GM19455 (cell line): ENCODE data around the gene KHDRBS2.

Experiments
- ATAC-seq: cut with Tn5 transposase; IDR thresholded peaks from one replicate; pipeline ENCODE4 v1.9.1; 2021; ENCODE audit not compliant: unreplicated experiment

The KHDRBS2 gene

GRCh38 chr6:62039605-62040004 lies 246.4 kb downstream of the KHDRBS2 start:
- no peak for ATAC-seq

GRCh38 chr6:62037445-62037844 lies 248.6 kb downstream of the KHDRBS2 start:
- ATAC-seq: no peak

GRCh38 chr6:62035952-62036351 lies 250.1 kb downstream of the KHDRBS2 start:
- ATAC-seq: no peak

DNA sequence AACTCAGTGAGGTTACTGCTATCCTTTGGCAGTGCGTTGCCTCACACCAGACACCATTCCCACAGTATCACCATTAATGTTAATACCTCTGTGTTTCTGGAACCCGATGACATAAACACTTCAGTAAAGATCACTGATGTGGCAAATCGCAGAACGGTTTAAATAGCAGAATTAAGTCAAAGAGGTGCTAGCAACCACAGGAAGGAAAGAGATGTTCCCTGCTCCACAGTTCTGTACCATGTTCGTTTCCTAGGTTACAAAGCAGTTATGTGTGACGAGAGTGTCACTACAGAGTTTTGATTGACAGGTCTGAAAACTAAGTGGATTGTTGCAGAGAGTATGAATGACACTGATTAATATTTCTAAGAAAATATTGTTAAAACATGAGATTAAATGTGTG lies 272.3 kb downstream of the KHDRBS2 start:
- no peak for ATAC-seq

- ATAC-seq: no peak
Measured at GRCh38 chr6:62009445-62009844, 276.6 kb downstream of the KHDRBS2 start.

DNA sequence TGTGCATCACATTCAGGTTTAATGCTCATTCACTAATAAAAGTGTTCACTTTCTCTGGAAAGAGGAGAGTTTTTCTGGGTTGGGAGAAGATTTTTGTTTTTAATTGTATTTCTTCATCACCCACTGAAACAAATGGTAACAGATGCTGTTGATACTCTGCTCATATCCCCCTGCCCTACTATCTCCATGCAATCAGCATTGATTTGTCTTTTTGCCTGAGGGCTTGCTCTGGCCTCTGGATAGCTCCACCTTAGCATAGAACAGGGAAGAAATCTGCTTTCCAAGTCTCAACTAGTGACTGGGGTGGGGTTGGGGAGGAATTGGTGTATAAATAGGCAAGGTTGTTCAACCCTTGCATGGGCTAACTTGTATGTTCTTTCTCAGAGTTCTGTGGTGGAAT lies 296.4 kb downstream of the KHDRBS2 start:
- ATAC-seq: no peak

DNA sequence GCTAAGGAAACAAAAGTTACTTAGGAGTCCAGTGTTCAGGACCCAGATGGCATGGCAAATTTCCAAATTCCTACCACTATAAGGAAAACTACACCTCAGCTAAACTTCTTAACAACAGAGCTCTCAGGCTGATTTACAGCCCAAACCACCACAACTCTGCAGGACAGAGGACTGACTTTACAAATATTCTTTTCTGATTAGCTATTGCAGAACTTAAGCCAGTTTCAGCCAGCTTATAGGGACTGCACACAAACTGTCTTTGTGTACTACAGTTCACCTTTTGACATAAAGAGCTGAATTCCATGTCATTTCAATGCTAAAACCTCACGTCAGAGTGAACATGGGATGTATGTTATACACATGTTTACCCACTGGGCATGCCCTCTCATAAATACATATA lies 305.4 kb downstream of the KHDRBS2 start:
- no peak for ATAC-seq

- ATAC-seq: no peak
Measured at GRCh38 chr6:61977947-61978346, 308.1 kb downstream of the KHDRBS2 start.

DNA sequence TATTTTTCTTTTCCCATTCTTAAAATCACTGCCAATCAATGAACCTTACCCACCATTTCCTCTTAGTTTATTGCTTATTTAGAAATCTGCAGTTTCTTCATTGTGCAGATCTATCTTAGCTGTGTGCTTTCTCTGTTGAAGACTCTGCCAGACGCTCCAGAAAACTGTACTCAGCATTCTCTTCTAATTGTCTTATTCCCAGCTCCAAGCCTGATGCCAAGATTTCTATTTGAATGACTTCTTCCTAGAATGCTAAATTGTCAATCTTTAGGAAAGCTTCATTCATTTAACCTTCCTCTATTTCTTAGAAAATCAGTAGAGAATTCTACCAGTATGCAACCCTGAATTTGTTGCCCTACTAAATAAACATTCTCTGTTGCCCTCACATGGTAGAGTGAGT lies 308.9 kb downstream of the KHDRBS2 start:
- ATAC-seq: no peak

DNA sequence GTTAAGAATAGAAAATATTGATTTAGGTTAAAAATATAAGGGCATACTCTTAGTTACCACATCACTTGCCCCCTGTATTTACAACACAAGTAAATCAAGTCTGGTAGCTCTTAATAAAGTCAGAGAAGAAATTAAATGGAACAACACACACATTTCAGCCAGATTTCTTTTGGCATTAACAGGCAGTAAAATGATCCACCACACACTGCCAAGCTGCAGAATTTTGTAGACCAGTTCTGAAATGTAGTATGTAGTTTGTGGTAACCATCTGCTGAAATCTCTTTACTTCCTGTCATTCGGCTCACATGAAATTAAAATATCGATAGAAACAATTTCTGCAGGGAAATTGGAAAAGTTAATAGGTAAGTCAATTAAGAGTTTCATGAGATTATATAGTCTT lies 326.8 kb downstream of the KHDRBS2 start:
- no peak for ATAC-seq

GRCh38 chr6:61953851-61954250 lies 332.2 kb downstream of the KHDRBS2 start:
- ATAC-seq: no peak

DNA sequence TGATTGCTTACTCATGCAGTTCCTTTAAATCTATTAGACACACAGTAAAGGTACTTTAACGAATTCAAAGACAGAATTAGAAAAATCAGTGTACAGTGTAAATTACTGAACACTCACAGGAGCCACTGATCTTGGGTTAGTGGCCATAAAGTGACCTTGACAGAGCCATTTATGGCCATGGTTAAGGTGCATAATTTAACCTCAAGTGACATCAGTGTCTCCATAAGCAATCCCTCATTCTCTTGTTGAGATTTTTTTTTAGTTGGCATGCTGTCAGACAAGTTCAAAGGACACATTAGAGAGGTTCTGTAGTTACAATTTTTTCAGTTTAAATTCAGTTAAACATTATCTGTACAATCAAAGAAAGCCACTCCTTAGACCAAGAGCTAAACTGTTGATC lies 334.4 kb downstream of the KHDRBS2 start:
- no peak for ATAC-seq

GRCh38 chr6:61950811-61951210 lies 335.2 kb downstream of the KHDRBS2 start:
- ATAC-seq: no peak

GRCh38 chr6:61949971-61950370 lies 336.1 kb downstream of the KHDRBS2 start:
- ATAC-seq: no peak

DNA sequence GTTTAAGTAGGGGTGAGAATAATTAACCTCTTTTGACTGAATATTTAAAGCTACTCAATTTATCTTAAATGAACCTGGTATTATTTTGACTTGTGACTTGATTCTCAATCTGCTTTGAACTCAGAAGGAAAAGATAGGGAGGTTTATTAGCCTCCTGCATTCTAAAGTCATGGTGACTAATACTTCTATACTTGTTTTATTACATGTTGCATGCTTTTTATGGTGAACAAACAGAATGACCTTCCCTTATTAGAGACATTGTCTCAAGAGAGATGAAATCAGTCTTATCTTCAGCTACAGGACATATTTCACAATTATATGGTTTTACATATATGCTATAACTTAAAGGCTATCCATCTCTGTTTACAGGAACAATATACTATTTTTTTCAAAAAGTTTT lies 336.9 kb downstream of the KHDRBS2 start:
- ATAC-seq: no peak

GRCh38 chr6:61947311-61947947 lies 338.6 kb downstream of the KHDRBS2 start:
- ATAC-seq: no peak

- no peak for ATAC-seq
Measured at GRCh38 chr6:61940919-61941318, 345.1 kb downstream of the KHDRBS2 start.

GRCh38 chr6:61935242-61935846 lies 350.7 kb downstream of the KHDRBS2 start:
- no peak for ATAC-seq

GRCh38 chr6:61909486-61909885 lies 376.5 kb downstream of the KHDRBS2 start:
- ATAC-seq: no peak

GRCh38 chr6:61901748-61902147 lies 384.3 kb downstream of the KHDRBS2 start:
- ATAC-seq: no peak

DNA sequence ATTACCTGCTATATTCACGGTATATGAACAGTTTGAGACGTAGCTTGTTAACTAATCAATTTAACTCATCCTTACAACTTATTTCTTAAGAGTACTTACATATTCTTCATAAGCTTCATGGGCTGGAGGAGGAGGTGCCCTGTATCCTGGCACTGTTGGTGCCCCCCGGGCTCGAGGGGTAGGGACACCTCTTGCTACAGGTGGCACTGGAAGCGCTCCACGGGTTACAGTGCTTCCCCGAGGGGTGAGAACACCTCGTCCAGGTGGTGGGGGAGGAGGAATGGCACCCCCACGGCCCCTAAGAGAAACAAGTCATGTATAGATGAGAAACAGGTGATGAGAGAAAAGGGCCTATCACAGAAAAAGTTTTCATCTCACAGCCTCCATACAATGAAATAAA lies 391.5 kb downstream of the KHDRBS2 start:
- ATAC-seq: no peak

GRCh38 chr6:61887423-61887822 lies 398.6 kb downstream of the KHDRBS2 start:
- no peak for ATAC-seq

- ATAC-seq: no peak
Measured at GRCh38 chr6:61886608-61887259, 399.3 kb downstream of the KHDRBS2 start.
